GM19397 (cell line): ENCODE measurements around the gene CRY2.
A peak's percentile ranks its signal among the peaks of the same experiment; 100 is the strongest.

Experiments
- ATAC-seq: cut with Tn5 transposase; IDR thresholded peaks from one replicate; pipeline ENCODE4 v1.9.1; 2021; ENCODE audit warnings: mild to moderate bottlenecking, moderate library complexity; ENCODE audit not compliant: unreplicated experiment

CRY2 gene

GRCh38 chr11:45877221-45877620 lies 29.9 kb downstream of the CRY2 start:
- no peak for ATAC-seq

GRCh38 chr11:45877845-45878244 lies 30.6 kb downstream of the CRY2 start:
- no peak for ATAC-seq

GRCh38 chr11:45879803-45880686 lies 32.8 kb downstream of the CRY2 start:
- ATAC-seq, result no peak

- no peak for ATAC-seq
Observed at GRCh38 chr11:45880772-45881570, 33.7 kb downstream of the CRY2 start.

GRCh38 chr11:45881708-45882368 lies 34.6 kb downstream of the CRY2 start:
- ATAC-seq, result no peak

- ATAC-seq, result no peak
Observed at GRCh38 chr11:45884596-45885185, 37.4 kb downstream of the CRY2 start.

GRCh38 chr11:45885274-45885920 lies 38.1 kb downstream of the CRY2 start, which contains the start of gene MAPK8IP1:
Gene MAPK8IP1, plus strand, starts transcription at chr11:45885651. Its CDS starts 170 bp downstream, at chr11:45885821.
- ATAC-seq, result peak; percentile 79

GRCh38 chr11:45885921-45886721 lies 38.8 kb downstream of the CRY2 start:
- ATAC-seq, result no peak

GRCh38 chr11:45886816-45887520 lies 39.7 kb downstream of the CRY2 start:
- no peak for ATAC-seq

GRCh38 chr11:45887587-45887986 lies 40.3 kb downstream of the CRY2 start:
- no peak for ATAC-seq

- ATAC-seq, result no peak
Observed at GRCh38 chr11:45889555-45889954, 42.3 kb downstream of the CRY2 start.

GRCh38 chr11:45889966-45890365 lies 42.7 kb downstream of the CRY2 start:
- ATAC-seq, result no peak

- ATAC-seq, result no peak
Observed at GRCh38 chr11:45890886-45891550, 43.7 kb downstream of the CRY2 start.

- ATAC-seq, result no peak
Observed at GRCh38 chr11:45892856-45893255, 45.6 kb downstream of the CRY2 start.

GRCh38 chr11:45894555-45895247 lies 47.4 kb downstream of the CRY2 start:
- ATAC-seq, result no peak

GRCh38 chr11:45895553-45896259 lies 48.4 kb downstream of the CRY2 start:
- ATAC-seq, result no peak

- ATAC-seq, result no peak
Observed at GRCh38 chr11:45896422-45896984, 49.2 kb downstream of the CRY2 start.
